Activated T-helper 17 cell treated with anti-CD3 and anti-CD28 coated beads, Interleukin-2, amount 50 U/mL, for 72 hours (primary cell): ENCODE data around the gene COCH. TPM values are rescaled to one million over a fixed set of nuclear protein-coding genes. Genes with fewer than 3 reads are reported as not detected.
"Not testable (repeated sequence)": the region's sequence is repeated elsewhere in the genome, so short reads cannot be mapped to it uniquely, and the experiment has no call there.

Experiments used
- ATAC-seq: fragments of 150-1000 bp; cut with Tn5 transposase; replicated peaks from 2 replicates; pipeline ENCODE4 v1.10.0; 2021; ENCODE audit warnings: mild to moderate bottlenecking, moderate library complexity
- H3K27ac Mint-ChIP-seq: one replicate; pipeline ENCODE4 v1.8.0; 2022; ENCODE audit warnings: mixed read lengths
- H3K27me3 Mint-ChIP-seq: one replicate; pipeline ENCODE4 v1.8.0; 2022; ENCODE audit warnings: mixed read lengths
- H3K36me3 Mint-ChIP-seq: one replicate; pipeline ENCODE4 v1.8.0; 2022; ENCODE audit warnings: low read depth, mild to moderate bottlenecking, mixed read lengths
- H3K4me1 Mint-ChIP-seq: one replicate; pipeline ENCODE4 v1.8.0; 2022; ENCODE audit warnings: mixed read lengths
- H3K4me3 Mint-ChIP-seq: one replicate; pipeline ENCODE4 v1.8.0; 2022; ENCODE audit warnings: mild to moderate bottlenecking, mixed read lengths
- H3K9me3 Mint-ChIP-seq: one replicate; pipeline ENCODE4 v1.8.0; 2022; ENCODE audit warnings: mixed read lengths
- total RNA-seq, 2 donors: library from RNA; stranded (reverse); gene quantifications; one replicate each; pipeline ENCODE4 v1.2.3, GENCODE V29; 2022

Gene COCH
- total RNA-seq, 2 donors from 2014 or later: 0.58 to 0.71 TPM

- H3K4me3 Mint-ChIP-seq: no peak overlapping the region
- H3K9me3 Mint-ChIP-seq: no peaks in the 10 kb centered on the region
- H3K27ac Mint-ChIP-seq: no peak overlapping the region
- H3K27me3 Mint-ChIP-seq: no peaks in the 10 kb centered on the region
- peaks cover 5% of the 10 kb centered on the region for H3K36me3 Mint-ChIP-seq
- no peak for ATAC-seq
- H3K4me1 Mint-ChIP-seq: no peaks in the 10 kb centered on the region
These were observed 14.9 kb downstream of the COCH start for GRCh38 chr14:30889244-30889594.

- Mint-ChIP-seq H3K4me1 (peaks cover 4% of the 10 kb centered on the region), H3K4me3 (no peak overlapping the region), H3K36me3 (peaks cover 51% of the 10 kb centered on the region)
These were observed 19.5 kb downstream of the COCH start for GRCh38 chr14:30893819-30894218.

GRCh38 chr14:30894923-30895515, 20.7 kb downstream of the COCH start:
- Mint-ChIP-seq H3K4me3 (no peak overlapping the region), H3K9me3 (no peaks in the 10 kb centered on the region), H3K36me3 (peaks cover 63% of the 10 kb centered on the region), H3K27ac (no peak overlapping the region), H3K27me3 (no peaks in the 10 kb centered on the region), H3K4me1 (peaks cover 4% of the 10 kb centered on the region)
- ATAC-seq: no peak

More at GRCh38 chr14:30893819-30894218, 19.5 kb downstream of the COCH start:
- Mint-ChIP-seq H3K27ac (no peak overlapping the region), H3K27me3 (no peaks in the 10 kb centered on the region), H3K9me3 (no peaks in the 10 kb centered on the region)
- no peak for ATAC-seq

- Mint-ChIP-seq H3K27ac (peak overlapping the region; percentile 35), H3K27me3 (no peaks in the 10 kb centered on the region), H3K4me3 (no peak overlapping the region), H3K4me1 (peaks cover 4% of the 10 kb centered on the region), H3K9me3 (no peaks in the 10 kb centered on the region), H3K36me3 (peaks cover 77% of the 10 kb centered on the region)
- no peak for ATAC-seq
These were observed 22.1 kb downstream of the COCH start for GRCh38 chr14:30896435-30896834.

- not testable (repeated sequence) for H3K27ac Mint-ChIP-seq, H3K27me3 Mint-ChIP-seq, H3K4me3 Mint-ChIP-seq, H3K9me3 Mint-ChIP-seq, H3K4me1 Mint-ChIP-seq, ATAC-seq
- H3K36me3 Mint-ChIP-seq: peaks cover 84% of the 10 kb centered on the region
These were observed 22.8 kb downstream of the COCH start for GRCh38 chr14:30897121-30897520.

GRCh38 chr14:30903285-30904124, 29.1 kb downstream of the COCH start:
- no peaks in the 10 kb centered on the region for H3K27me3 Mint-ChIP-seq
- peaks cover 1% of the 10 kb centered on the region for H3K4me1 Mint-ChIP-seq
- peaks cover 66% of the 10 kb centered on the region for H3K36me3 Mint-ChIP-seq
- no peaks in the 10 kb centered on the region for H3K9me3 Mint-ChIP-seq
- H3K27ac Mint-ChIP-seq: peak overlapping the region; percentile 39
- no peak for ATAC-seq
- no peak overlapping the region for H3K4me3 Mint-ChIP-seq

- H3K4me3 Mint-ChIP-seq: no peak overlapping the region
- H3K4me1 Mint-ChIP-seq: no peaks in the 10 kb centered on the region
- no peak for ATAC-seq
- no peaks in the 10 kb centered on the region for H3K9me3 Mint-ChIP-seq
- H3K27ac Mint-ChIP-seq: no peak overlapping the region
- H3K27me3 Mint-ChIP-seq: no peaks in the 10 kb centered on the region
- H3K36me3 Mint-ChIP-seq: peaks cover 45% of the 10 kb centered on the region
These were observed 32.6 kb downstream of the COCH start for GRCh38 chr14:30906752-30907658.

GRCh38 chr14:30907659-30908057, 33.3 kb downstream of the COCH start:
- Mint-ChIP-seq H3K27me3 (no peaks in the 10 kb centered on the region), H3K36me3 (peaks cover 41% of the 10 kb centered on the region), H3K27ac (no peak overlapping the region), H3K4me3 (no peak overlapping the region), H3K9me3 (no peaks in the 10 kb centered on the region), H3K4me1 (no peaks in the 10 kb centered on the region)
- ATAC-seq: no peak

- Mint-ChIP-seq H3K27me3 (no peaks in the 10 kb centered on the region), H3K4me1 (no peaks in the 10 kb centered on the region), H3K9me3 (no peaks in the 10 kb centered on the region), H3K4me3 (no peak overlapping the region), H3K36me3 (peaks cover 39% of the 10 kb centered on the region), H3K27ac (no peak overlapping the region)
- ATAC-seq: no peak
These were observed 34.5 kb downstream of the COCH start for GRCh38 chr14:30908826-30909225.

GRCh38 chr14:30914812-30915211, 40.5 kb downstream of the COCH start:
- Mint-ChIP-seq H3K27me3 (no peaks in the 10 kb centered on the region), H3K27ac (no peak overlapping the region), H3K4me1 (no peaks in the 10 kb centered on the region), H3K36me3 (peaks cover 23% of the 10 kb centered on the region), H3K4me3 (no peak overlapping the region), H3K9me3 (no peaks in the 10 kb centered on the region)
- ATAC-seq: no peak

- H3K4me1 Mint-ChIP-seq: no peaks in the 10 kb centered on the region
- H3K4me3 Mint-ChIP-seq: no peak overlapping the region
- H3K36me3 Mint-ChIP-seq: peaks cover 30% of the 10 kb centered on the region
- H3K27me3 Mint-ChIP-seq: no peaks in the 10 kb centered on the region
- no peaks in the 10 kb centered on the region for H3K9me3 Mint-ChIP-seq
- no peak overlapping the region for H3K27ac Mint-ChIP-seq
- no peak for ATAC-seq
These were observed 41.2 kb downstream of the COCH start for GRCh38 chr14:30915596-30915995.

GRCh38 chr14:30921305-30921704, 46.9 kb downstream of the COCH start:
- Mint-ChIP-seq H3K27me3 (no peaks in the 10 kb centered on the region), H3K4me1 (peaks cover 9% of the 10 kb centered on the region), H3K4me3 (no peak overlapping the region), H3K27ac (peak overlapping the region; percentile 55), H3K36me3 (peaks cover 46% of the 10 kb centered on the region), H3K9me3 (no peaks in the 10 kb centered on the region)
- ATAC-seq: no peak

- Mint-ChIP-seq H3K36me3 (peaks cover 46% of the 10 kb centered on the region), H3K9me3 (no peaks in the 10 kb centered on the region), H3K27me3 (no peaks in the 10 kb centered on the region), H3K4me1 (peaks cover 9% of the 10 kb centered on the region), H3K27ac (no peak overlapping the region), H3K4me3 (no peak overlapping the region)
- ATAC-seq: no peak
These were observed 47.4 kb downstream of the COCH start for GRCh38 chr14:30921788-30922187.

- peaks cover 20% of the 10 kb centered on the region for H3K4me1 Mint-ChIP-seq
- ATAC-seq: no peak
- no peaks in the 10 kb centered on the region for H3K9me3 Mint-ChIP-seq
- H3K36me3 Mint-ChIP-seq: peaks cover 56% of the 10 kb centered on the region
- no peaks in the 10 kb centered on the region for H3K27me3 Mint-ChIP-seq
- no peak overlapping the region for H3K4me3 Mint-ChIP-seq
- H3K27ac Mint-ChIP-seq: no peak overlapping the region
These were observed 50.9 kb downstream of the COCH start for GRCh38 chr14:30925254-30925653.
